Bronchial epithelial cell (primary cell): Measurements from ENCODE around the gene CCL22. TPM values are rescaled to one million over a fixed set of nuclear protein-coding genes. Genes with fewer than 3 reads are reported as not detected.
"Not testable (repeated sequence)": the region's sequence is repeated elsewhere in the genome, so short reads cannot be mapped to it uniquely, and the experiment has no call there.

Source experiments
- DNase-seq: peaks from one replicate; pipeline ENCODE4 v3.0.0-alpha.2; 2010; ENCODE audit warnings: low read depth
- FAIRE-seq: peaks from 2 replicates; lab custom pipeline; 2011; peaks lifted over from hg19 to GRCh38; lab: Jason Lieb, UNC
- H3K27me3 ChIP-seq: 2 replicates; pipeline ENCODE4 v1.5.1; 2011; ENCODE audit warnings: low read length; ENCODE audit not compliant: control insufficient read depth, insufficient read depth
- H3K36me3 ChIP-seq: 2 replicates; pipeline ENCODE4 v1.5.1; 2011; ENCODE audit warnings: low read length; ENCODE audit not compliant: control insufficient read depth, insufficient read depth
- H3K4me3 ChIP-seq: 2 replicates; pipeline ENCODE4 v1.5.1; 2011; ENCODE audit warnings: mild to moderate bottlenecking, low read depth, low read length, control low read depth
- total RNA-seq: library from RNA; depleted of rRNA; stranded (reverse); fragments of >200 nt; gene quantifications from 2 replicates; pipeline ENCODE4 v1.2.1, GENCODE V29; 2014
- TF ChIP-seq, protein P1 (sequence below): IDR thresholded peaks from 2 replicates; pipeline ENCODE4 v1.5.1; 2011; ENCODE audit warnings: mild to moderate bottlenecking, moderate library complexity, low read length, control low read depth, inconsistent platforms; ENCODE audit not compliant: insufficient read depth, severe bottlenecking

The CCL22 gene
- total RNA-seq, 1 donor from 2014 or later: not detected

DNA sequence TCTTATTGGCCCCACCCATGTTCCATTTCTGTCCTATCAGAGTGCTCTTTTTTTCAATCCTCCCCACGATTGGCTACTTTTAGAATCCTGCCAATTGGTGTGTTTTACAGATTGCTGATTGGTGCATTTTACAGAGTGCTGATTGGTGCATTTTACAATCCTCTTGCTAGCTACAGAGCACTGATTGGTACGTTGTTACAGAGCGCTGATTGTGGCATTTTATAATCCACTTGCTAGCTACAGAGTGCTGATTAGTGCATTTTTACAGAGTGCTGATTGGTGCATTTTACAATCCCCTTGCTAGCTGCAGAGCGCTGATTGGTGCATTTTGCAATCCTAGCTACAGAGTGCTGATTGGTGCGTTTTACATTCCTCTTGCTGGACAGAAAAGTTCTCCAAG is 36.4 kb downstream of the CCL22 start:
- TF ChIP-seq, protein P1, sequence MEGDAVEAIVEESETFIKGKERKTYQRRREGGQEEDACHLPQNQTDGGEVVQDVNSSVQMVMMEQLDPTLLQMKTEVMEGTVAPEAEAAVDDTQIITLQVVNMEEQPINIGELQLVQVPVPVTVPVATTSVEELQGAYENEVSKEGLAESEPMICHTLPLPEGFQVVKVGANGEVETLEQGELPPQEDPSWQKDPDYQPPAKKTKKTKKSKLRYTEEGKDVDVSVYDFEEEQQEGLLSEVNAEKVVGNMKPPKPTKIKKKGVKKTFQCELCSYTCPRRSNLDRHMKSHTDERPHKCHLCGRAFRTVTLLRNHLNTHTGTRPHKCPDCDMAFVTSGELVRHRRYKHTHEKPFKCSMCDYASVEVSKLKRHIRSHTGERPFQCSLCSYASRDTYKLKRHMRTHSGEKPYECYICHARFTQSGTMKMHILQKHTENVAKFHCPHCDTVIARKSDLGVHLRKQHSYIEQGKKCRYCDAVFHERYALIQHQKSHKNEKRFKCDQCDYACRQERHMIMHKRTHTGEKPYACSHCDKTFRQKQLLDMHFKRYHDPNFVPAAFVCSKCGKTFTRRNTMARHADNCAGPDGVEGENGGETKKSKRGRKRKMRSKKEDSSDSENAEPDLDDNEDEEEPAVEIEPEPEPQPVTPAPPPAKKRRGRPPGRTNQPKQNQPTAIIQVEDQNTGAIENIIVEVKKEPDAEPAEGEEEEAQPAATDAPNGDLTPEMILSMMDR: no peak
- H3K4me3 ChIP-seq: no peak overlapping the region
- H3K27me3 ChIP-seq: peaks cover 2% of the 10 kb centered on the region
- DNase-seq: no peak
- H3K36me3 ChIP-seq: no peaks in the 10 kb centered on the region
- FAIRE-seq: no peak

DNA sequence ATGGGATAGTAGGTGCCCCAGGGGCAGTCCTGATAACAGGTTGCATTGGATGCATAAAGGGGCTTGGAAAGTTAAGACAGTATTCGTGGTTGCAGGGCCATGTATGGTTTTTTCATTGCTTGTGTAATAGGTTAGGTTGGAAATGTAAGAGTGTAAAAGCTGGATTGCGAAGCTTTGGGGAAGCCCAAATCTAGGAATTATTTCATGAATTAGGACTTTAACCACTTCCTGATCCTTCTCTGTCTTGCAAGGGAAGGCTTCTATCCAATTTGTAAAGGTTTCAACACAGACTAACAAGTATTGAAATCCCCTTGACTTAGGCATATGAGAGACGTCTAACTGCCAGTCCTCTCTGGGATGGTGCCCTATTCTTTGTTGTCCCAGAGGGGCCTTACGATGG is 38.2 kb downstream of the CCL22 start:
- TF ChIP-seq, protein P1: no peak
- H3K4me3 ChIP-seq: no peak overlapping the region
- DNase-seq (no peak), FAIRE-seq (no peak)
- no peaks in the 10 kb centered on the region for H3K36me3 ChIP-seq
- H3K27me3 ChIP-seq: peaks cover 2% of the 10 kb centered on the region

DNA sequence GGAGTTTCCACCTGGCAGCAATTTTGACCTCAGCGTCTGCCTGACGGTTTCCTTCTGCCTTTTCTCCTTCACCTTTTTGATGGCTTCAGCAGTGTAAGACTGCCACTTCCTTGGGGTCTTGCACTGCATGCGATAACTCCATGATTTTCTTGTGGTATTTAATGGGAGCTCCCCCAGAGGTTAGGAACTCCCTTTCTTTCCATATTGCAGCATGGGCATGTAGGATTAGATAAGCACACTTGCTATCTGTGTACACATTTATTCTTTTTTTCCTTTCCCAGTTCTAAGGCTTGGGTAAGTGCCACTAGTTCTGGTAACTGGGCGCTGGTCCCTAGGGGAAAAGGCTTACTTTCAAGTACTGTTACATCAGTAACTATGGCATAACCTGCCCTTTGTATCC is 38.9 kb downstream of the CCL22 start:
- DNase-seq, FAIRE-seq: not testable (repeated sequence)

DNA sequence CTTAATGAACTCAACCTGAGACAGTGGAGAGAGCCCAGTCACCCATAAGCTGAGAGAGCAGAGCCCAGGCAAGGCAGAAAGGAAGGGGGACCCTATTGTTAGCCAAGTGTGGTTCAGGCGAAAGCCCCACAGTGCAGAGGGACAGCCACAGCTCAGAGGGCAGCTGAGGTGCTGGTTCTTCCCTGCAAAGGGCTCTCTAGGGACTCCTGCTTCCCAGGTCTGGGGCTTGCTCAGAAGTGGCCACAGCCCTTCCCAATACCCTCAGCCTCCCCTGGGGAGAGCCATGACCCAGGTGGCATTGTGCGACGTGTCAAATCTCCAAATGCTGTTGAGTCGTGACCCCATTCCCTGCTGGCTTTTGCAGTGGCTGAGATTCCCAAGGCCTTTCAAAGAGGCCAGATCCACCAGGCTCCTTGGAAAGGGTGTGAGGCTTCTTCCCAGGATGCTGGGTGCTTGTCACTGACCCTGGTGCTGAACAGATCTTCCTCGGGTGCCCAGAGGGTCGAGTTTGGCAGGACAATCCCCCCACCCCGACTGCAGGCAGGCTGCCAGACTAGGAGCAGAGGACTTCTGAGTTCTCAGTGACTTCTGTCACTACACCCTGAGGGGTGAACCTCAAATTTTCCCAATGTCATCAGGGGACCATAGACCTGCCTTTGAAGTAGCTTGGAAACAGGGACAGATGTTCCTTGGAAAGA is 43.5 kb downstream of the CCL22 start:
- DNase-seq (no peak), FAIRE-seq (no peak)
- TF ChIP-seq, protein P1: no peak
- Histone ChIP-seq H3K27me3 (peaks cover 4% of the 10 kb centered on the region), H3K36me3 (no peaks in the 10 kb centered on the region), H3K4me3 (no peak overlapping the region)

More for the DNA sequence above, 38.9 kb downstream of the CCL22 start:
- not testable (repeated sequence) for H3K27me3 ChIP-seq, H3K4me3 ChIP-seq, H3K36me3 ChIP-seq

DNA sequence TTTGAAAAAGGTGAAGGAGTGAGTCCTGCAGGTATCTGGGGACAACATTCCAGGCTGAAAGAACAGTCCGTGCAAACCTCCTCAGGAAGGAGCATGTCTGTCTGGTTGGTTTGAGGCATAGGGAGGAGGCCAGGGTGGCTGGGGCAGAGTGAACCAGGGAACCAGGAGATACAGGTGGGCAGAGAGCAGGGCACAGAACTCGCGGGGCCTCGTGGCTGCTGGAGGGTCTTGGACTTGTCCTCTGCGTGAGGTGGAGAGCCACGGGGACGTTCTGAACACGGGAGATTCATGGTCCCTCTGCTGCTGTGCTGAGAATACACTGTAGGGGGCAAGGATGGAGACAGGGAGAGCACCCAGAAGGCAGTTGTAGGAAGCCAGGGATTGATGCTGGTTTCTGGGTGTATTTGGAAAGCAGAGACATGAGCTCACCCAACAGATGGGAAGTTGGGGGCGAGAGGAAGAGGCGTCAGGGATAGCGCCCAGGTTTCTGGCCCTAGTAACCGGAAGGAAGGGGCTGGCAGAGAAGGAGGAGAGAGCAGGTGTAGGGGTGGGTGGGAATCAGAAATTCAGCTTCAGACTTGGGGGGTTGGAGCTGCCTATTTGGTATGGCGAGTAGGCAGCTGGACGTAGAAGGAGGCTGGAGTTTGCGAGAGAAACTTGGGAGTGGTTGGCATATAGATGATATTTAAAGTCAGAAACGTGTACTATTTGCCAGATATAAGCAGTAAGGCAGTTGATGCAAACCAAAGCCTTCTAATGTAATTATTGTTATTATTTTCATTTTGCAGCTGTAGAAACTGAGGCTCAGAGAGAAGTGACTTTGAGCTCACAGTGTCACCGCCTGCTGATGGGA is 45.6 kb downstream of the CCL22 start, which contains the start of gene CCL17:
Gene CCL17, plus strand, starts transcription at position 803 of the 853 bp plus-strand sequence. CDS start 9,166 bp downstream, outside the sequence.
- no peak within 1 kb of the TSS for H3K4me3 ChIP-seq
- DNase-seq (no peak), FAIRE-seq (no peak)
- TF ChIP-seq, protein P1: no peak
- no peaks in the 10 kb centered on the region for H3K36me3 ChIP-seq
- peaks cover 3% of the 10 kb centered on the region for H3K27me3 ChIP-seq

DNA sequence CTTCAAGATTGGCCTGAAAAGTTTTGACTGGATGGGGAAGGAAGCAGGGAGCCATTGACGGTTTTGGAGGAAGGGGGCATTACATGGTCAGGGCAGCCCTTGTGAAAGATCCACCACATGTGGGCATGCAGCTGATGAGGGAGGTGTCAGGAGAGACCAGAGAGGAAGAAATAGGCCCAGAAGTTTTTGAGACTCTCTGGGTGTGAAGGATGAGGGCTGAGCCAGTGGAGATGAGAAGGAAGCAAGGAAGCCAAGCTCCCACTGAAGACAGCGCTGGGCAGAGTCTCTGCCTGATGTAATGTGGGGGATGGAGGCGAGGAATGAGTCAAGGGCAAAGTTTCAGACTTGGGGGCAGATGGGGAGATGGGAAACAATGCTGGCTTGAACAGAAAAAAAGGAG is 46.5 kb downstream of the CCL22 start:
- FAIRE-seq (no peak), DNase-seq (no peak)
- TF ChIP-seq, protein P1: no peak
- H3K4me3 ChIP-seq: no peak overlapping the region
- H3K36me3 ChIP-seq: no peaks in the 10 kb centered on the region
- H3K27me3 ChIP-seq: peaks cover 3% of the 10 kb centered on the region
